CD14-positive monocyte (primary cell): ENCODE results near the gene ALG6. TPM values are rescaled to one million over a fixed set of nuclear protein-coding genes. Genes with fewer than 3 reads are reported as not detected.

Experiments
- DNase-seq, 3 donors: peaks; one replicate each; pipeline ENCODE4 v3.0.0-alpha.2; 2011 to 2022
- H2AFZ ChIP-seq: 2 replicates; pipeline ENCODE4 v1.6.0; 2012; ENCODE audit warnings: mild to moderate bottlenecking, low read depth, low read length, inconsistent platforms; ENCODE audit not compliant: insufficient read depth, poor library complexity, severe bottlenecking
- H3K27ac ChIP-seq, 2 donors: 1 replicate in 1 of 2; 2 replicates in 1 of 2; pipeline ENCODE4 v1.5.1; 2012 to 2013; ENCODE audit warnings: low read length in 2 of 2, control low read depth in 1 of 2, inconsistent platforms in 1 of 2, low read depth in 1 of 2, mild to moderate bottlenecking in 1 of 2
- H3K27me3 ChIP-seq, 2 donors: one replicate each; pipeline versions ENCODE4 v1.6.0 to v1.6.1; 2011 to 2013; ENCODE audit warnings: low read length in 2 of 2; ENCODE audit not compliant: control insufficient read depth in 2 of 2, insufficient read depth in 2 of 2
- H3K36me3 ChIP-seq, 2 donors: replicated peaks in 1 of 2; 1 replicate in 1 of 2; 2 replicates in 1 of 2; pipeline versions ENCODE4 v1.5.1 to v1.6.1; 2012 to 2013; ENCODE audit warnings: low read length in 2 of 2, control low read depth in 1 of 2, inconsistent platforms in 1 of 2, mild to moderate bottlenecking in 1 of 2; ENCODE audit not compliant: insufficient read depth in 2 of 2, control insufficient read depth in 1 of 2
- H3K4me1 ChIP-seq, 2 donors: 1 replicate in 1 of 2; 2 replicates in 1 of 2; pipeline versions ENCODE4 v1.5.1 to v1.6.1; 2012 to 2013; ENCODE audit warnings: low read length in 2 of 2, control low read depth in 1 of 2, inconsistent platforms in 1 of 2, mild to moderate bottlenecking in 1 of 2, moderate library complexity in 1 of 2; ENCODE audit not compliant: insufficient read depth in 2 of 2, control insufficient read depth in 1 of 2
- H3K4me2 ChIP-seq: replicated peaks from 2 replicates; pipeline ENCODE3; 2012; ENCODE audit warnings: low read length, moderate library complexity, mild to moderate bottlenecking; ENCODE audit not compliant: poor library complexity, severe bottlenecking; ENCODE audit errors: extremely low read depth
- H3K4me3 ChIP-seq, 3 experiments: fragments of 200-600 bp in 1 of 3; sonication (generic) in 1 of 3; replicated peaks in 1 of 3; 1 replicate in 2 of 3; 2 replicates in 1 of 3; pipeline ENCODE4 v1.5.1; 2011 to 2013; ENCODE audit warnings: low read length in 3 of 3, mild to moderate bottlenecking in 3 of 3, control low read depth in 2 of 3, low read depth in 2 of 3, inconsistent platforms in 1 of 3, moderate library complexity in 1 of 3
- H3K79me2 ChIP-seq: 2 replicates; pipeline ENCODE4 v1.6.0; 2012; ENCODE audit warnings: mild to moderate bottlenecking, control low read depth, inconsistent platforms, low read length, moderate library complexity; ENCODE audit not compliant: insufficient read depth
- H3K9ac ChIP-seq: 2 replicates; pipeline ENCODE4 v1.6.0; 2017; ENCODE audit warnings: low read length, mild to moderate bottlenecking; ENCODE audit not compliant: insufficient read depth, poor library complexity, severe bottlenecking
- H3K9me3 ChIP-seq, 2 donors: replicated peaks in 1 of 2; 1 replicate in 1 of 2; 2 replicates in 1 of 2; pipeline versions ENCODE4 v1.5.1 to v1.6.1; 2012 to 2013; ENCODE audit warnings: low read length in 2 of 2, control low read depth in 1 of 2; ENCODE audit not compliant: control insufficient read depth in 1 of 2, insufficient read depth in 1 of 2
- H4K20me1 ChIP-seq: 2 replicates; pipeline ENCODE4 v1.6.0; 2012; ENCODE audit warnings: mild to moderate bottlenecking, low read length, control low read depth, moderate library complexity; ENCODE audit not compliant: insufficient read depth
- H3K27ac Mint-ChIP-seq, 7 donors: one replicate each; pipeline ENCODE4 v1.8.0; 2020; ENCODE audit warnings: mild to moderate bottlenecking in 7 of 7, mixed read lengths in 7 of 7, moderate library complexity in 6 of 7, inconsistent platforms in 2 of 7
- H3K27me3 Mint-ChIP-seq, 3 donors: one replicate each; pipeline ENCODE4 v1.8.0; 2021 to 2022; ENCODE audit warnings: low read depth in 3 of 3, mild to moderate bottlenecking in 3 of 3, mixed read lengths in 3 of 3, moderate library complexity in 3 of 3, inconsistent platforms in 1 of 3
- H3K36me3 Mint-ChIP-seq, 2 donors: one replicate each; pipeline ENCODE4 v1.8.0; 2020; ENCODE audit warnings: mixed read lengths in 2 of 2, inconsistent platforms in 1 of 2, mild to moderate bottlenecking in 1 of 2
- H3K4me1 Mint-ChIP-seq: one replicate; pipeline ENCODE4 v1.8.0; 2020; ENCODE audit warnings: mild to moderate bottlenecking, mixed read lengths
- H3K4me3 Mint-ChIP-seq, 2 donors: one replicate each; pipeline ENCODE4 v1.8.0; 2020; ENCODE audit warnings: mild to moderate bottlenecking in 2 of 2, mixed read lengths in 2 of 2, moderate library complexity in 1 of 2
- H3K9me3 Mint-ChIP-seq, 7 donors: one replicate each; pipeline ENCODE4 v1.8.0; 2020 to 2022; ENCODE audit warnings: mixed read lengths in 7 of 7, mild to moderate bottlenecking in 6 of 7, moderate library complexity in 6 of 7, inconsistent platforms in 2 of 7
- WGBS: methylation state at CpG from one replicate; pipeline ENCODE4 v1.1.5; 2013; ENCODE audit warnings: missing lambda C conversion rate; ENCODE audit not compliant: insufficient coverage; 5-methylcytosine and 5-hydroxymethylcytosine counted together
- intact Hi-C, 2 donors: fragments of 100-400 bp; cut with micrococcal nuclease; formaldehyde crosslinking; loops; one replicate each; pipeline versions ENCODE4 v1.15.0 to v1.15.1; 2023
- polyA plus RNA-seq, 3 donors: library from polyadenylated mRNA; depleted of rRNA in 1 of 3; unstranded in 2 of 3; stranded (reverse) in 1 of 3; fragments of 300-500 nt in 2 of 3; fragments of >200 nt in 1 of 3; fragmentation: Illumina TruSeq in 2 of 3; gene quantifications; 1 replicate in 2 of 3; 2 replicates in 1 of 3; pipeline ENCODE4 v1.2.3, GENCODE V29; 2012 to 2021
- TF ChIP-seq, protein P1 (sequence below): fragments of 200-600 bp; IDR thresholded peaks from one replicate; pipeline ENCODE4 v1.8.0; 2022; ENCODE audit warnings: antibody characterized with exemption, mild to moderate bottlenecking

ALG6 gene
- polyA plus RNA-seq, 3 donors: 9.3 to 24.7 (median 20.2) TPM

DNA sequence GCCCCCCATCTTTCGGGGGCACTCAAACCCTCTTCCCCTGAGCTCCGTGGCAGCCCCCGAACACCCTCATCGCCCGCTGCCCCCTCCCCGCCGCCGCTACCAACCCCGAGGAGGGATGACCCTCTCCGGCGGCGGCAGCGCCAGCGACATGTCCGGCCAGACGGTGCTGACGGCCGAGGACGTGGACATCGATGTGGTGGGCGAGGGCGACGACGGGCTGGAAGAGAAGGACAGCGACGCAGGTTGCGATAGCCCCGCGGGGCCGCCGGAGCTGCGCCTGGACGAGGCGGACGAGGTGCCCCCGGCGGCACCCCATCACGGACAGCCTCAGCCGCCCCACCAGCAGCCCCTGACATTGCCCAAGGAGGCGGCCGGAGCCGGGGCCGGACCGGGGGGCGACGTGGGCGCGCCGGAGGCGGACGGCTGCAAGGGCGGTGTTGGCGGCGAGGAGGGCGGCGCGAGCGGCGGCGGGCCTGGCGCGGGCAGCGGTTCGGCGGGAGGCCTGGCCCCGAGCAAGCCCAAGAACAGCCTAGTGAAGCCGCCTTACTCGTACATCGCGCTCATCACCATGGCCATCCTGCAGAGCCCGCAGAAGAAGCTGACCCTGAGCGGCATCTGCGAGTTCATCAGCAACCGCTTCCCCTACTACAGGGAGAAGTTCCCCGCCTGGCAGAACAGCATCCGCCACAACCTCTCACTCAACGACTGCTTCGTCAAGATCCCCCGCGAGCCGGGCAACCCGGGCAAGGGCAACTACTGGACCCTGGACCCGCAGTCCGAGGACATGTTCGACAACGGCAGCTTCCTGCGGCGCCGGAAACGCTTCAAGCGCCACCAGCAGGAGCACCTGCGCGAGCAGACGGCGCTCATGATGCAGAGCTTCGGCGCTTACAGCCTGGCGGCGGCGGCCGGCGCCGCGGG, 44.2 kb upstream of the ALG6 start:
- Mint-ChIP-seq H3K9me3 (peaks cover 12 to 82% (median 58%) of the 10 kb centered on the region in 7 donors), H3K27me3 (peaks cover 89 to 98% (median 91%) of the 10 kb centered on the region in 3 donors), H3K36me3 (peaks cover 36 to 49% of the 10 kb centered on the region in 2 donors), H3K4me3 (peak overlapping the region; percentile 84 to 95), H3K27ac (no peak overlapping the region), H3K4me1 (peaks cover 67% of the 10 kb centered on the region)
- Histone ChIP-seq H2AFZ (peak overlapping the region; percentile 90), H4K20me1 (no peaks in the 10 kb centered on the region), H3K9me3 (peaks cover 26 to 61% of the 10 kb centered on the region in 2 donors), H3K4me2 (peak overlapping the region; percentile 89), H3K27me3 (peaks cover 86 to 92% of the 10 kb centered on the region in 2 donors), H3K9ac (peak overlapping the region; percentile 60), H3K79me2 (no peaks in the 10 kb centered on the region), H3K4me1 (peaks cover 50 to 66% of the 10 kb centered on the region in 2 donors), H3K4me3 (peak overlapping the region; percentile 17 to 77 (median 31)), H3K36me3 (no peaks in the 10 kb centered on the region), H3K27ac (no peak overlapping the region)
- intact Hi-C loops: no loop called here
- TF ChIP-seq, protein P1, sequence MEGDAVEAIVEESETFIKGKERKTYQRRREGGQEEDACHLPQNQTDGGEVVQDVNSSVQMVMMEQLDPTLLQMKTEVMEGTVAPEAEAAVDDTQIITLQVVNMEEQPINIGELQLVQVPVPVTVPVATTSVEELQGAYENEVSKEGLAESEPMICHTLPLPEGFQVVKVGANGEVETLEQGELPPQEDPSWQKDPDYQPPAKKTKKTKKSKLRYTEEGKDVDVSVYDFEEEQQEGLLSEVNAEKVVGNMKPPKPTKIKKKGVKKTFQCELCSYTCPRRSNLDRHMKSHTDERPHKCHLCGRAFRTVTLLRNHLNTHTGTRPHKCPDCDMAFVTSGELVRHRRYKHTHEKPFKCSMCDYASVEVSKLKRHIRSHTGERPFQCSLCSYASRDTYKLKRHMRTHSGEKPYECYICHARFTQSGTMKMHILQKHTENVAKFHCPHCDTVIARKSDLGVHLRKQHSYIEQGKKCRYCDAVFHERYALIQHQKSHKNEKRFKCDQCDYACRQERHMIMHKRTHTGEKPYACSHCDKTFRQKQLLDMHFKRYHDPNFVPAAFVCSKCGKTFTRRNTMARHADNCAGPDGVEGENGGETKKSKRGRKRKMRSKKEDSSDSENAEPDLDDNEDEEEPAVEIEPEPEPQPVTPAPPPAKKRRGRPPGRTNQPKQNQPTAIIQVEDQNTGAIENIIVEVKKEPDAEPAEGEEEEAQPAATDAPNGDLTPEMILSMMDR: no peak
- WGBS: 3% methylated on average over 94 of the region's 104 CpGs
- peak; percentile 52 to 61 (median 57) for DNase-seq

GRCh38 chr1:63323865-63324778, 43.3 kb upstream of the ALG6 start:
- H3K4me2 ChIP-seq: peak overlapping the region; percentile 89
- no peaks in the 10 kb centered on the region for H3K79me2 ChIP-seq
- peaks cover 8 to 74% (median 50%) of the 10 kb centered on the region in 7 donors for H3K9me3 Mint-ChIP-seq

More at GRCh38 chr1:63323865-63324778, 43.3 kb upstream of the ALG6 start:
- H3K27me3 ChIP-seq: peaks cover 86 to 92% of the 10 kb centered on the region in 2 donors
- 3% methylated on average over 101 of the region's 114 CpGs for WGBS
- H3K9me3 ChIP-seq: peaks cover 17 to 61% of the 10 kb centered on the region in 2 donors
- DNase-seq: peak in 1 of 3 donors; percentile 6
- intact Hi-C loops: no loop called here
- TF ChIP-seq, protein P1: no peak
- Mint-ChIP-seq H3K4me3 (peak overlapping the region; percentile 67 to 92), H3K27me3 (peaks cover 89 to 98% (median 91%) of the 10 kb centered on the region in 3 donors), H3K27ac (no peak overlapping the region), H3K4me1 (peaks cover 62% of the 10 kb centered on the region), H3K36me3 (peaks cover 32 to 46% of the 10 kb centered on the region in 2 donors)
- H3K27ac ChIP-seq: no peak overlapping the region
- peaks cover 45 to 62% of the 10 kb centered on the region in 2 donors for H3K4me1 ChIP-seq
- H4K20me1 ChIP-seq: no peaks in the 10 kb centered on the region
- peak overlapping the region in 1 of 3 experiments; percentile 77 for H3K4me3 ChIP-seq
- H2AFZ ChIP-seq: peak overlapping the region; percentile 90
- no peak overlapping the region for H3K9ac ChIP-seq
- no peaks in the 10 kb centered on the region for H3K36me3 ChIP-seq
